Caco-2 (cell line): ENCODE results near the gene NKAIN2. TPM values are rescaled to one million over a fixed set of nuclear protein-coding genes. Genes with fewer than 3 reads are reported as not detected.

ENCODE experiments used
- BruUV-seq: library from RNA; stranded (reverse); fragments of 400-500 nt; replicated peaks from 2 replicates; lab custom pipeline; 2021; lab: Mats Ljungman, UMichigan
- CTCF ChIA-PET: fragments of 300-600 bp; sonication (Branson Sonifier 250); formaldehyde crosslinking; loops from one replicate; lab custom pipeline; 2022; ENCODE audit warnings: antibody characterized with exemption; lab: Charles Lee
- POLR2A ChIA-PET: fragments of 300-600 bp; sonication (Branson Sonifier 250); formaldehyde crosslinking; loops from one replicate; lab custom pipeline; 2022; ENCODE audit warnings: antibody characterized with exemption; lab: Charles Lee
- DNase-seq, 2 experiments: peaks; one replicate each; pipeline versions ENCODE4 v3.0.0 to v3.0.0-alpha.2; 2020 to 2022
- H3K27me3 ChIP-seq: replicated peaks from 2 replicates; pipeline ENCODE4 v1.6.0; 2011; ENCODE audit warnings: low read length; ENCODE audit not compliant: control insufficient read depth, insufficient read depth
- H3K36me3 ChIP-seq: 2 replicates; pipeline ENCODE4 v1.5.1; 2011; ENCODE audit warnings: low read length; ENCODE audit not compliant: control insufficient read depth, insufficient read depth
- H3K4me1 ChIP-seq: fragments of 250-450 bp; sonication (Bioruptor Pico); 2 replicates; pipeline ENCODE4 v1.5.1; 2020; ENCODE audit warnings: mild to moderate bottlenecking
- H3K4me3 ChIP-seq: 2 replicates; pipeline ENCODE4 v1.5.1; 2011; ENCODE audit warnings: low read depth, mild to moderate bottlenecking, control low read depth, low read length
- H3K9me3 ChIP-seq: fragments of 250-450 bp; sonication (Bioruptor Pico); 2 replicates; pipeline ENCODE4 v1.5.1; 2020; ENCODE audit warnings: mild to moderate bottlenecking, moderate library complexity
- H3K27ac Mint-ChIP-seq: one replicate; pipeline ENCODE4 v1.8.0; 2022; ENCODE audit warnings: mixed read lengths; ENCODE audit not compliant: unreplicated experiment
- H3K27me3 Mint-ChIP-seq: one replicate; pipeline ENCODE4 v1.8.0; 2022; ENCODE audit warnings: mixed read lengths; ENCODE audit not compliant: insufficient read depth, unreplicated experiment
- H3K36me3 Mint-ChIP-seq: one replicate; pipeline ENCODE4 v1.8.0; 2022; ENCODE audit warnings: mild to moderate bottlenecking, mixed read lengths; ENCODE audit not compliant: insufficient read depth, unreplicated experiment
- H3K4me1 Mint-ChIP-seq: one replicate; pipeline ENCODE4 v1.8.0; 2022; ENCODE audit warnings: low read depth, mixed read lengths; ENCODE audit not compliant: unreplicated experiment
- H3K4me3 Mint-ChIP-seq: one replicate; pipeline ENCODE4 v1.8.0; 2022; ENCODE audit warnings: mild to moderate bottlenecking, moderate library complexity, mixed read lengths; ENCODE audit not compliant: unreplicated experiment
- H3K9me3 Mint-ChIP-seq: one replicate; pipeline ENCODE4 v1.8.0; 2022; ENCODE audit warnings: mixed read lengths; ENCODE audit not compliant: unreplicated experiment
- CTCF ChIP-seq, 2 experiments: fragments of 200-600 bp in 1 of 2; IDR thresholded peaks; 1 replicate in 1 of 2; 2 replicates in 1 of 2; pipeline versions ENCODE4 v1.5.1 to v1.8.0; 2011 to 2022; ENCODE audit warnings: antibody characterized with exemption in 1 of 2, control low read depth in 1 of 2, inconsistent platforms in 1 of 2, low read depth in 1 of 2, low read length in 1 of 2, mild to moderate bottlenecking in 1 of 2, moderate library complexity in 1 of 2; ENCODE audit not compliant: insufficient read depth in 1 of 2, severe bottlenecking in 1 of 2, unreplicated experiment in 1 of 2
- intact Hi-C: fragments of 100-400 bp; cut with micrococcal nuclease; formaldehyde crosslinking; loops from one replicate; pipeline ENCODE4 v1.10.0; 2022; ENCODE audit not compliant: unreplicated experiment
- total RNA-seq: library from RNA; stranded (reverse); gene quantifications from 2 replicates; pipeline ENCODE4 v1.2.3, GENCODE V29; 2022

The NKAIN2 gene
- total RNA-seq, 1 experiment from 2014 or later, result not detected

GRCh38 chr6:124684621-124685020 lies 881.0 kb downstream of the NKAIN2 start:
- no peak for TF ChIP-seq CTCF (IDR thresholded peaks at IDR 0.05; ENCODE audit: insufficient read depth in 1 of 2, low read depth in 1 of 2, low read length in 1 of 2, severe bottlenecking in 1 of 2, unreplicated experiment in 1 of 2)
- H3K27me3 ChIP-seq, result no peaks in the 10 kb centered on the region
- H3K9me3 ChIP-seq, result no peaks in the 10 kb centered on the region
- no peaks in the 10 kb centered on the region for H3K36me3 Mint-ChIP-seq
- no peaks in the 10 kb centered on the region for H3K4me1 ChIP-seq
- no peak overlapping the region for H3K4me3 Mint-ChIP-seq
- H3K27me3 Mint-ChIP-seq, result no peaks in the 10 kb centered on the region
- no peak overlapping the region for H3K27ac Mint-ChIP-seq
- no peak for DNase-seq
- H3K9me3 Mint-ChIP-seq, result no peaks in the 10 kb centered on the region
- H3K4me3 ChIP-seq, result no peak overlapping the region
- intact Hi-C loops, result no loop called here
- POLR2A ChIA-PET, result no interaction called here
- CTCF ChIA-PET, result no interaction called here
- H3K4me1 Mint-ChIP-seq, result no peaks in the 10 kb centered on the region
- no peaks in the 10 kb centered on the region for H3K36me3 ChIP-seq
- BruUV-seq, result no TSS peak

- intact Hi-C loops, result no loop called here
- BruUV-seq, result no TSS peak
- Histone ChIP-seq H3K9me3 (no peaks in the 10 kb centered on the region), H3K4me3 (no peak overlapping the region), H3K36me3 (no peaks in the 10 kb centered on the region), H3K4me1 (no peaks in the 10 kb centered on the region), H3K27me3 (no peaks in the 10 kb centered on the region)
- Mint-ChIP-seq H3K4me1 (no peaks in the 10 kb centered on the region), H3K27ac (no peak overlapping the region), H3K36me3 (no peaks in the 10 kb centered on the region), H3K27me3 (no peaks in the 10 kb centered on the region), H3K4me3 (no peak overlapping the region), H3K9me3 (no peaks in the 10 kb centered on the region)
- ChIA-PET POLR2A (no interaction called here), CTCF (no interaction called here)
- no peak for DNase-seq
- TF ChIP-seq CTCF (IDR thresholded peaks at IDR 0.05; ENCODE audit: insufficient read depth in 1 of 2, low read depth in 1 of 2, low read length in 1 of 2, severe bottlenecking in 1 of 2, unreplicated experiment in 1 of 2), result no peak
Measured at GRCh38 chr6:124688369-124688768, 884.7 kb downstream of the NKAIN2 start.

GRCh38 chr6:124694139-124694705 lies 890.6 kb downstream of the NKAIN2 start:
- Histone ChIP-seq H3K36me3 (no peaks in the 10 kb centered on the region), H3K4me3 (no peak overlapping the region), H3K9me3 (no peaks in the 10 kb centered on the region), H3K4me1 (no peaks in the 10 kb centered on the region), H3K27me3 (no peaks in the 10 kb centered on the region)
- BruUV-seq, result no TSS peak
- no peaks in the 10 kb centered on the region for H3K9me3 Mint-ChIP-seq
- H3K36me3 Mint-ChIP-seq, result no peaks in the 10 kb centered on the region
- no peak for TF ChIP-seq CTCF (IDR thresholded peaks at IDR 0.05; ENCODE audit: insufficient read depth in 1 of 2, low read depth in 1 of 2, low read length in 1 of 2, severe bottlenecking in 1 of 2, unreplicated experiment in 1 of 2)
- ChIA-PET POLR2A (no interaction called here), CTCF (no interaction called here)
- no peak for DNase-seq
- H3K27me3 Mint-ChIP-seq, result no peaks in the 10 kb centered on the region
- H3K4me3 Mint-ChIP-seq, result no peak overlapping the region
- no peak overlapping the region for H3K27ac Mint-ChIP-seq
- H3K4me1 Mint-ChIP-seq, result no peaks in the 10 kb centered on the region
- intact Hi-C loops, result no loop called here
